Occipital lobe (tissue), 2 donors: Measurements from ENCODE around the gene NISCH. TPM values are rescaled to one million over a fixed set of nuclear protein-coding genes. Genes with fewer than 3 reads are reported as not detected.

Experiments used
- DNase-seq: peaks from one replicate; lab custom pipeline; 2025; lab: John Stamatoyannopoulos, UW
- total RNA-seq: library from RNA; depleted of rRNA; stranded (reverse); fragments of >200 nt; gene quantifications from one replicate; pipeline ENCODE4 v1.2.3, GENCODE V29; 2014

NISCH gene
- total RNA-seq, 1 donor from 2014 or later: 71.4 TPM

DNA sequence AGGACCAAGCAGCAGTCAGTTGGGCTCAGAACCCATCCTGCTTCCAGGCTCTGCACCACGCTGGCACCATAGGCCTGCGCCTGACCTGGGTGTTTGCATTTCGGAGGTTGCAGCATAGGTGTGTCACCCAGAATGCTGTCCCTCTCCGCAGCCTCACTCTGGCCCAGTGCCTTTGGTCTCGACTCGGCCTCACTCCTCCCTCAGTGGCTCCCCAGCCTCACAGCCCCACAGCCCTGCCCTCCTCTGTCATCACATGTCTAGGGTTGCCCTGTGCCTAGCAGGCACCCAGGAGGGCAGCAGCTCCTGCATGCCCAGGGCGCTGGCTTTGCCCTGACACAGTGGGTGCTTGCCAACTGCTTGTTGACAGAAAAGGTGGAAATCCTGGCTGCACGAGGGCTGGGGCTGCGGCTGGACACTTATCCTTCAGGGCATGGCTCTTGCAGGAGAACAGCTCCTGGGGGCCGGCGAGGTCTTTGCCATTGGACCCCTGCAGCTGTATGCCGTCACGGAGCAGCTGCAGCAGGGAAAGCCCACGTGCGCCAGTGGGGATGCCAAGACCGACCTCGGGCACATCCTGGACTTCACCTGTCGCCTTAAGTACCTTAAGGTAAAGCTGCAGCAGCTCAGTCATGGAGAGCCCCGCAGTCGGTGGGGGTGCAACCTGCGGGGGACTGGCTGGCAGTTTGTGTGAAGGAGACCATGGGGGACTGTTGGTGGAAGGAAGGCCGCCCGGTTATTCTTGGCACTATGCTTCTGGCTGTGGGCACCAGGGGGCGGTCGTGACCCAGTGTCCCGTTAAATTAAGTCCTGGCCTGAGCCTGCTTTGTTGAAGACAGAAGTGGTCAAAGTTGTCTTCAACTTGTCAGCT, 16.2 kb downstream of the NISCH start:
- DNase-seq: no peak

GRCh38 chr3:52472239-52473000, 17.0 kb downstream of the NISCH start:
- no peak for DNase-seq

DNA sequence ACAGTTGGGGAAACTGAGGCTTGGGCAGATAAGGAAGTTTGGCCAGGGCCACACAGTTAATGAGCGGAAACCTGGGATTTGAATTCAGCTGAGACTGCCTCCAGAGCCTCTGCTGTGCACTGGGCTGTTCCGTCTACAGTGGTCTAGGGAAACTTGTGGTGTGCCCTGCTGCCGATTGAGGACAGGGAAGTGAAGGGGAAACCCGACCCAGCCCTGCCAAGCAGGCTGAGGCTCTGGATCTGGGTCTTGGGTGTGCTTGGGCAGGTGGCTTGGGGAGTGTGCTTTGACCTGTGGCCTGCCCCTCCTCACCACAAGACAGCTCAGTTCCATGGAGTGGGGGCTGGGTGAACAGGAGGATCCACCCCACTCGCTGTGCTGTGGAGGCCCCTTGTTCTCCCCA, 17.6 kb downstream of the NISCH start:
- no peak for DNase-seq

- DNase-seq: no peak
Observed at GRCh38 chr3:52477076-52477795, 21.8 kb downstream of the NISCH start.

GRCh38 chr3:52477796-52478095, 22.3 kb downstream of the NISCH start:
- no peak for DNase-seq

- DNase-seq: no peak
Observed at GRCh38 chr3:52479037-52479876, 23.9 kb downstream of the NISCH start.

DNA sequence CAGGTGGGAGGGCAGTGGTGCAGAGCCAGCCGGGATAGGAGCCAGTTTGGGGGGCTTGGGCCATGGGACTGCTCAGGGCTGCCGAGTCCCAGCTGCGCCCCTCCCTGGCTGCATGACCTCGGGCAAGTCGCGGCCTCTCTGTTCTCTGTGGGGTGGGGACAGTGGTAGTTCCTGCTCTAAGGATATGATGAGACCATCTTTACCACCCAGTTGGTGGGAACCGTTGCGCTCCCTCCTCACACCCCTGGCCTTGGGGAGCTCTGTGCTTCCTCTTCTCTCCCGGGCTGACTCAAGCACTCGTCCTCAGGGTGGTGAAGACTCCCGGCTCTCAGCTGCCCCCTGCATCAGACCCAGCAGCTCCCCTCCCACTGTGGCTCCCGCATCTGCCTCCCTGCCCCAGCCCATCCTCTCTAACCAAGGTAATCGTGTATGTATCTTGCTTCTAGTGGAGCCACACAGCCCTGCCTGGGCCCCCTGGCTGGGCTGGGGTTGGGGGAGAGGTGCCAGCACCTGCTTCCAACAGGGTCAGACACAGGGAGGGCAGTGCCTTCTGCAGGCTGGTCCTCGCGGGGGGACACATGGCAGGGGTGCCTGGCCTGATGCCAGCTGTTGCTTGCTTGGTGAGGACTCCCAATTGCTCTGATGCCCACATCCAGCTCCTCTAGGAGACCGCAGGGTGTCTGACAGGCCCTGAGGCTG, 24.6 kb downstream of the NISCH start:
- DNase-seq: no peak

GRCh38 chr3:52480768-52481715, 25.6 kb downstream of the NISCH start:
- DNase-seq: peak; percentile 41

GRCh38 chr3:52481819-52482521, 26.6 kb downstream of the NISCH start:
- no peak for DNase-seq

- no peak for DNase-seq
Observed at GRCh38 chr3:52483081-52483480, 27.7 kb downstream of the NISCH start.

DNA sequence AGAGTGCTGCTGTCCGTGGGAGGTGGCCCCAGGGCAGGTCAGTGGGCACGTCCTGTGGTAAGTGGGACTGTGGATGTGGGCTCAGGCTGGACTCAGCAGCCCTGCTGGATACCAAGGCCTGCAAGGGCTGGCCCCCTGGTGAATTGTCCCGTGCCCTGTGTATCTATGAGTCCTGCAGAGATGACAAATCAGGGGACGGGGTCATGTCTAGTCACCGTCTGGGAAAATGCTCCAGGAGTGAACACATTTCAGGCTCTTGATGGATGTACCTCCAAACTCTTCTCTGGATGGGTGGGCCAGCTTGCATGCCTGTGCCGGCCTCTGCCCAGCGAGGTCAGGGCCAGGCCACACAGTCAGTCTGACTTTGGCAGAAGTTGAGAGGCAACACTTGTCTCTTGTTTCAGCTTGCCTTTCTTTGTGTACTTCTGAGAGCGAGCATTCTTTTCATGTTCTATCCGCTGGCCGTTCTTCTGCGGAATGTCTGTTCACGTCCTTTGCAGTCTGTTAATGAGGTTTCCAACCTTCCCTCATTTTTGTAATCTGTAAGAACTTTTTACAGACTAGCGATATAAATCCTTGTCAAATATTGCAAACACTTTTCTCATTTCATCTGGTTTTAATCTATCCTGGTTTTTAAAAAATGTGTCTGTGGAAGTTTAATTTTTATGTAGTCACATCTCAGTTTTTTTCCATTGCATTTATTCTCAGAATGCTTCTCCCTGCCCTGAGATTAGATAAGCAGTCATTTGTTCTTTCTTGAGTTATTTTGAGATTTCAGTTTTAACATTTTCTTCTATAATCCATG, 28.4 kb downstream of the NISCH start:
- no peak for DNase-seq

- DNase-seq: no peak
Observed at GRCh38 chr3:52484680-52485461, 29.5 kb downstream of the NISCH start.

GRCh38 chr3:52487050-52487787, 31.8 kb downstream of the NISCH start:
- DNase-seq: no peak

GRCh38 chr3:52487788-52488691, 32.6 kb downstream of the NISCH start:
- no peak for DNase-seq

DNA sequence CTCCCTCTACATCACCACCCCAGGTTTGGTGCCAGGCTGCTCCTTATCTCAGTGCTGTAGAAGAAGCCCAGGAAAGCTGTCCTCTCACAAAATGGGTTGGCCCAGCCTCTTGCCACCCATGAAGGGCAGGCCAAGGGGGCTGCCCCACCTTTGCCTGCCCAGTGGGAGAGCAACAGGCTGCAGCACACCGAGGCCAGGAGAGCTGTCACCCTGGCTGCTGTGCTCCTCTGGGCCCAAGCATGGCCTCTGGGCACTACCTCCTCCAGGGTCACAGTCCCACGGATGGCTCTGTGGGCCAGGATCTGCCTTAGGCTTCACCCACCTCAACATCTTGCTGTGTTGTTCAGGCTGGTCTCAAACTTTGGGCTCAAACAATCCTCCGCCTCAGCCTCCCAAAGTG, 33.3 kb downstream of the NISCH start:
- no peak for DNase-seq
